ENCODE results near the gene DNAH11. TPM values are rescaled to one million over a fixed set of nuclear protein-coding genes. Genes with fewer than 3 reads are reported as not detected.

The DNAH11 gene
- total RNA-seq, 2 donors from 2014 or later, result 0.05 to 0.32 TPM

DNA sequence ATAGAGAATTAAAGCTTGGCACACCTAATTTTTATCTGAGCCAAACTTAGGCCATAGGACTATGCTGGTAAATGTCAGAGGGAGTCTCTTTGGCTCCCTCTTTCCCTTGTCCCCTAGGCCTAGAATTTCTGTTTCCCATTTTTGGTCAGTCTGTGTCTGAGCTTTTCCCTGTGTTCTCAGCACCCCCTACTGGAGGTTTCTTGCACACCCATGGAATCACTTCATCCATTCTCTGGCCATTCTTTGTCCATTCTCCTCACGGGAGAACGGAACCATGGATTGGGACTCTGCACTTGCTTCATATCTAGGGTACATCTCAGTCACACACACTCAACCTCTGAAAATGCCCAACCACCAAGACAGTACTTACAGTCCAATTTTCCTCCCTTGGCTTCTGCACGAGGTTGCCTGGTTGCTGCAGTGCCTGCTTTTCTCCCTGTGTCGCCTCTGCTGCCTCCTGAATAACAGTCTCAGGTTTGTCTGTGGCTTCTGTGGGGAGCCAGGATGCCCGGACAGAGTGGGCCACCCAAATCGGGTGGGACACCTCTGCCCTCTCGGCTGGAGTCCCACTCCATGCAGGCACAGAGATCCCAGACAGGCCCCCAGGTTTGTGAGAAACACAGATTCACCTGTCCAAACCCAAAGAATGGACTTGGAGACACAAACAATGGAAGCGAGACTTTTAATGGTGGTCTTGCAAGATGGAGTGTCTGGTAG, 35.1 kb upstream of the DNAH11 start:
- Histone ChIP-seq H3K4me3 (no peak overlapping the region), H3K27ac (no peak overlapping the region), H3K9me3 (no peaks in the 10 kb centered on the region), H3K36me3 (no peaks in the 10 kb centered on the region), H3K4me1 (no peaks in the 10 kb centered on the region), H3K9ac (ENCODE audit: low read depth in 2 of 2, low read length in 2 of 2) (no peak overlapping the region), H3K27me3 (no peaks in the 10 kb centered on the region)
- DNase-seq, result peak; percentile 67
- intact Hi-C loops (cut with DNase I), result loop anchor here (2.0 to 5.0 kb wide), 2 partner anchors 247 to 730 kb away; no protein-coding TSS in a partner anchor
- TF ChIP-seq, protein P1, sequence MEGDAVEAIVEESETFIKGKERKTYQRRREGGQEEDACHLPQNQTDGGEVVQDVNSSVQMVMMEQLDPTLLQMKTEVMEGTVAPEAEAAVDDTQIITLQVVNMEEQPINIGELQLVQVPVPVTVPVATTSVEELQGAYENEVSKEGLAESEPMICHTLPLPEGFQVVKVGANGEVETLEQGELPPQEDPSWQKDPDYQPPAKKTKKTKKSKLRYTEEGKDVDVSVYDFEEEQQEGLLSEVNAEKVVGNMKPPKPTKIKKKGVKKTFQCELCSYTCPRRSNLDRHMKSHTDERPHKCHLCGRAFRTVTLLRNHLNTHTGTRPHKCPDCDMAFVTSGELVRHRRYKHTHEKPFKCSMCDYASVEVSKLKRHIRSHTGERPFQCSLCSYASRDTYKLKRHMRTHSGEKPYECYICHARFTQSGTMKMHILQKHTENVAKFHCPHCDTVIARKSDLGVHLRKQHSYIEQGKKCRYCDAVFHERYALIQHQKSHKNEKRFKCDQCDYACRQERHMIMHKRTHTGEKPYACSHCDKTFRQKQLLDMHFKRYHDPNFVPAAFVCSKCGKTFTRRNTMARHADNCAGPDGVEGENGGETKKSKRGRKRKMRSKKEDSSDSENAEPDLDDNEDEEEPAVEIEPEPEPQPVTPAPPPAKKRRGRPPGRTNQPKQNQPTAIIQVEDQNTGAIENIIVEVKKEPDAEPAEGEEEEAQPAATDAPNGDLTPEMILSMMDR (IDR thresholded peaks at IDR 0.05), result peak; percentile 65

DNA sequence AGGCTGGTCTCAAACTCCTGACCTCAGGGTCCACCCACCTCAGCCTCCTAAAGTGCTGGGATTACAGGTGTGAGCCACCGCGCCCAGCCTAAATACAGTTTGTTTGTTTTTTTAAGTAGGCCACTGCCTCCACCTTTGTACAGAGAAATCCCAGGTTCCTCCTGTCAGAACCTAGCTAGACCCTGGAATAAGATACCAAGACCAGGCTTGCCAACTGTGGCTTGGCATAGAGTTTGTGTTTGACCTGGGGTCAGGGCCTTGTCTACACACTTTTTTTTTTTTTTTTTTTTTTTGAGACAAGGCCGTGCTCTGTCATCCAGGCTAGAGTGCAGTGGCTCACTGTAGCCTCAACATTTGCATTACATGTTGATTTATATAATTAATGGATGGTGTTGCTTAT, 34.3 kb upstream of the DNAH11 start:
- TF ChIP-seq, protein P1 (IDR thresholded peaks at IDR 0.05), result no peak
- H3K4me3 ChIP-seq, result no peak overlapping the region
- no peak overlapping the region for H3K27ac ChIP-seq
- H3K36me3 ChIP-seq, result no peaks in the 10 kb centered on the region
- intact Hi-C loops (cut with DNase I), result loop anchor here (5.0 kb wide), 1 partner anchor 731 kb away; no protein-coding TSS in a partner anchor
- no peak for DNase-seq
- no peaks in the 10 kb centered on the region for H3K27me3 ChIP-seq
- H3K4me1 ChIP-seq, result no peaks in the 10 kb centered on the region
- no peak overlapping the region for H3K9ac ChIP-seq (ENCODE audit: low read depth in 2 of 2, low read length in 2 of 2)
- H3K9me3 ChIP-seq, result no peaks in the 10 kb centered on the region

DNA sequence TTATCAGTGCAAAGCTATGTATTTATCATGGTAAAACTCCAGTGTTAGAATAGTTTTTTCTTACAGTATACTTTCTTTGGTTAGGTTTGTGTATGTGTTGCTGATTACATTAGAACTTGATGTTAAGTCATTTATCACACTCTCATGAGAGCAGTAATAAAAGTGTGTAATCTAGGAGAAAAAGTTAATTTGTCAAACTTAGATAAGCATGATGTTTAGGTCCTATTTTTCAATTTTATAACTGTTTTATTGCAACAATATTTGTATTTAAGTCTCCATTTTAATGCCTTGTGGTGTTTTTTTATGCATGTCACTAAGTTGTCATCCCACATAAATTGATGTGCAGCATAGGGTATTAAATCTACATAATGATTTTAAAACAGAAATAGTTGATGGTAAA, 28.8 kb upstream of the DNAH11 start:
- Histone ChIP-seq H3K36me3 (no peaks in the 10 kb centered on the region), H3K27me3 (no peaks in the 10 kb centered on the region), H3K27ac (no peak overlapping the region), H3K4me3 (no peak overlapping the region), H3K9me3 (no peaks in the 10 kb centered on the region), H3K9ac (ENCODE audit: low read depth in 2 of 2, low read length in 2 of 2) (no peak overlapping the region), H3K4me1 (no peaks in the 10 kb centered on the region)
- no peak for DNase-seq
- TF ChIP-seq, protein P1 (IDR thresholded peaks at IDR 0.05), result no peak
- intact Hi-C loops (cut with DNase I), result no loop called here

- TF ChIP-seq, protein P1 (IDR thresholded peaks at IDR 0.05), result no peak
- intact Hi-C loops (cut with DNase I), result no loop called here
- Histone ChIP-seq H3K36me3 (no peaks in the 10 kb centered on the region), H3K4me1 (no peaks in the 10 kb centered on the region), H3K4me3 (no peak overlapping the region), H3K27me3 (no peaks in the 10 kb centered on the region), H3K27ac (no peak overlapping the region), H3K9ac (ENCODE audit: low read depth in 2 of 2, low read length in 2 of 2) (no peak overlapping the region), H3K9me3 (no peaks in the 10 kb centered on the region)
- DNase-seq, result no peak
Measured at GRCh38 chr7:21524680-21525079, 18.2 kb upstream of the DNAH11 start.

DNA sequence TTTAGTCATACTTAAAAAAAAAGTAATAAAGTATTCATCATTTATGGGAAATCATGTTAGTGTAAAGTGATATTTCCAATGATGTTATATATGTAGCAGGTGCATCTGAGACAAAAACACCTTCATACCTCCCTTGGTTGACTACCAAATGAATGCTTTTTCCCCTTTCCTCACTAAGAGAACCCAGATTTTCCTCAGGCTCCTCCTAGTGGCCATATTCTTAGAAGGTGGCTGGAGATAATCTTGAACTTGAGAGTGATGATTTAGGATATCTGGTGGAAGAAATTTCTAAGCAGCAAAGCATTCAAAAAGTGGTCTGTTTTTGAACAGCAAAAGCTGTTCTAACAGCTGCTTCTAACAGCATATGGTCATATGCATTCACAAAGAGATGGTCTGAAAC, 16.8 kb upstream of the DNAH11 start:
- Histone ChIP-seq H3K9ac (ENCODE audit: low read depth in 2 of 2, low read length in 2 of 2) (no peak overlapping the region), H3K4me3 (no peak overlapping the region), H3K27ac (no peak overlapping the region), H3K4me1 (no peaks in the 10 kb centered on the region), H3K9me3 (no peaks in the 10 kb centered on the region), H3K36me3 (no peaks in the 10 kb centered on the region), H3K27me3 (no peaks in the 10 kb centered on the region)
- no peak for DNase-seq
- intact Hi-C loops (cut with DNase I), result no loop called here
- TF ChIP-seq, protein P1 (IDR thresholded peaks at IDR 0.05), result peak; percentile 22

Measured in colonic mucosa (tissue), 4 donors.